GM21381 (cell line): ENCODE measurements around the gene TBATA.
"Not testable (repeated sequence)": the region's sequence is repeated elsewhere in the genome, so short reads cannot be mapped to it uniquely, and the experiment has no call there.

Experiments used
- ATAC-seq: cut with Tn5 transposase; IDR thresholded peaks from one replicate; pipeline ENCODE4 v1.9.1; 2021; ENCODE audit warnings: mild to moderate bottlenecking, moderate library complexity; ENCODE audit not compliant: unreplicated experiment

TBATA gene

GRCh38 chr10:70779511-70780369 lies 5.4 kb downstream of the TBATA start:
- no peak for ATAC-seq

GRCh38 chr10:70779088-70779487 lies 6.1 kb downstream of the TBATA start:
- ATAC-seq, result no peak

GRCh38 chr10:70778267-70778924 lies 6.8 kb downstream of the TBATA start:
- no peak for ATAC-seq

- no peak for ATAC-seq
These were observed 7.9 kb downstream of the TBATA start for GRCh38 chr10:70777063-70777875.

DNA sequence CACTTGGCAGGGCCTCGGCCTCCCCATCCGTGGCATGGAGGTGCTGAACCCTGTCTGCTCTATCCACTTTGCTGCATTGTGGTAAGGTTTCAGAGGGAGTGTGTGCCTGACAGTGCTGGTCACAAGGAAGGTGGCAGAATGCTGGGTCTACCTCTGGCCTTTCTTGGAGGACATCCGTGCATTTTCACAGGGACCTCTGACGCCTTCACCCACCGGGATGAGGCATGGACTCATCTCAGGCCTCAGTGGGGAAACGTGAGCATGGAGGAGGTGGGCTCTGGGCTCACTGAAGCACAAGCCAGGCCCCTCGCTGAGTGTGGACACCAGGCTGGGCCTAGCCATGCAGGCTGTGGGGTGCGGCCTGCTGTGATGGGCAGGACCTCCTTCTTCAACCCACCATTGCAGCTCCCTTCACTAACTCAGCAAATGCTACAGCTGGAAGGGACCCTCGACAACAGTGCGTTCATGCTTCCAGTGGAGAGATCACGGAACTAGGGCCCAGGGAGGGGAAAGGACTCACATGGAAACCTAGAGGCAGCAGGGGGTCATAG lies 8.6 kb downstream of the TBATA start:
- no peak for ATAC-seq

GRCh38 chr10:70775679-70776454 lies 9.3 kb downstream of the TBATA start:
- no peak for ATAC-seq

GRCh38 chr10:70774810-70775678 lies 10.1 kb downstream of the TBATA start:
- no peak for ATAC-seq

DNA sequence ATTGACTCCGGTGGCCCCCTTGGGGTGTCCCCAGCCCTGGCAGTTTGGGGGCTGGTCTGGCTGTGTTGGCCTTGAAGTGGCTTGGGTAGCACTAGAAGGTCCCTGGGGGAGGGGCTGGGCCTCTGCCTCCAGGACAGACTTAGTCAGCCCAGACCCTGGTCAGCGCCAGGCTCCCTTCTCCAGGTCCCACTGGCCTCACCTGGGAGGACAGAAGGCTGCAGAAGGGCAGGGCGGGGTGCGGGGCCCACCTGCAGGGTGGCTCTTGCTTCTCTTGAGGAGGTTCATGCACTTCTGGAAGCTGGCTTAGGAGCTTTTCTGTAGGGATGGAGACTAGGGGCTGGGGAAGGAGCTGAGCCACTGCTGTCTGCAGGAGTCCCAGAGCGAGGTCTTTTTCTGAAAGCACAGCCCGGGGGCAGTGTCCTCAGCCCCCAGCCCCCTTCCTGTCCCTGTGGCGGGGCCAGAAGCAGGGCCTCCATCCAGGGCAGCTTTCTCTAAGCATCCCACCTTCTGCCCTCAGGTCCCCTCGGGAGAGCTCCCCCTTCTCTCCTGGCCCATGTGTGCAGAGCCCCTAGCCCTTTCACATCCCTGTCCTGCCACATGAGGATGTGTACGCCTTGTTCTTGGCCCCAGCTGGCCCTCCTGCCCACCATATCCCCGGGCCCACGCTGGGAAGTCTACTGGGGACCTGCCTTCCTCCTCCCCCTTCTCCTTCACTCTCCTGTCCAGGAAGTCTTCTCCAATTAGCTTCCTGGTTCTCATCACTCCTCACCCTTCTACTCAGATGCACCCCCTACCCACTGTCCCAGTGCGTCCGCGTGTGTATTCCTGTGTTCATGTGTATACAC lies 11.0 kb downstream of the TBATA start:
- no peak for ATAC-seq

- ATAC-seq, result no peak
These were observed 11.7 kb downstream of the TBATA start for GRCh38 chr10:70773461-70773860.

DNA sequence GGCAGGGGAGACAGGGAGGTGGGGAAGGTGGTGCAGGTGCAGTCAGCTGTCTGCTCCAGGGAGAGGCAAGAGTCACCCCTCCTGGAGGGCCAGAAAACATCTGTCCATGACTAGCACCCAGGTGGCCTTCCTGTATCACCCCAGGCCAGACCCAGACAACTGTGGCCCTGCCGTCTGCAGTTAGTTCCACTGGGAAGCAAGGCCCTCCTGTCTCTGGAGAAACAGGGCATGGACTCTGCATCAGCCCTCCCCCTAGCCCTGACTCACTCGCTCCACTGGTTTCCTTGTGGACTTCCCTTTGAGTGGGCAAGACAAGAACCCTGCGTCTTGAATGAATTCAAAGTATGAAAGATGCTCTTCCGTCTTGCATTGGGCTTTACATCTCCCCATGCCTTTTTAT lies 12.6 kb downstream of the TBATA start:
- ATAC-seq, result no peak

DNA sequence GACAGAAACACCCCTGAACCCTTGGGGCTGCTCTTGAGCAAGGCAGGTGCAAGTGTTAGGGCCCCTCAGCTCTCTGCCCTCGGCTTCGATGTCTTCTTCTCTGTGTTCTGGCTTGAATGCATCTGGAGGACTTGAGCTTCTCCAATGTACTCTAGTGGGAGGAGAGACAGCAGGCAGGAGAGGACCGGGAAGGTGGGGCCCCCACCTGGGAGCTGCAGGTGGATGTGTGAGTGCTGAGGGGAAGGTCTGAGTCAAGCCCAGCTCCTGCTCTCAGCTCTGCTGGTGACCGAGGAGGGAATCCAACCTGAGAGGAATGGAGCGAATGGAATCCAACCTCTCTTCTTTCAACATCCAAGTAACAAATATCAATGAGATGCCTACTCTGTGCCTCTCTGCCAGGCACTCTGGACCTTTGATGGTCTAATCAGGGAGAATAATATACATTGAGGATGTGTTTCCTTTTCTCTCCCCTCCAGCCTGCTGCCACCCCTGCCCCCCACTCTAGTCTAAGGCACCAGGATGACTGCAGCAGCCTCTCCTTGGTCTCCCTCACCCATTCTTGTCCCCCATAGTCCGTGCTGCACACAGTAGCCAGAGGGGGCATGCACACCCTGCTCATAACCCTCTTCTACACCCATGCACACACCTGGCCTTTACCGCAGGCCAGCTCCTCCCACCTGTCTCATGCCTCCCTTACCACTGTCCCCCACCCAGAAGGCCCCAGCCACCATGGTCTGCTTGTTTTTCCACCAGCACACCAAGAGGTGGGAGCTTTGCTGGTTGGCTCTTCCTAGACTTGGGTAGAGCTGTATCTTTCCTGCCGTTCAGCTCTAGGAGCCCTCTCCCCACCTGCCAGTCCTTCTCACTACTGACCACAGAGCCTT lies 13.6 kb downstream of the TBATA start:
- no peak for ATAC-seq

DNA sequence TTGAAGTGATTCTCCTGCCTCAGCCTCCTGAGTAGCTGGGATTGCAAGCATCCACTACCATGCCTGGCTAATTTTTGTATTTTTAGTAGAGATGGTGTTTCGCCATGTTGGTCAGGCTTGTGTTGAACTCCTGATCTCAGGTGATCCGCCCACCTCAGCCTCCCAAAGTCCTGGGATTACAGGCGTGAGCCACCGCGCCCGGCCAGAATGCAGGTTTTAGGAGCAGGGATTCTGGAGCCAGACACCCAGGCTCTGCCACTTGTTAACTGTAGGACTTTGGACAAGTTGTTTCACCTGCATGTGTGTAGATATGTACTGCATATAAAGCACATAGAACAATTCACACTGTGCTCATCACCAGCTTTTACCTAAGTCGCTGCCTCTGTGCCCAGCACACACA lies 14.7 kb downstream of the TBATA start:
- not testable (repeated sequence) for ATAC-seq

- no peak for ATAC-seq
These were observed 15.2 kb downstream of the TBATA start for GRCh38 chr10:70770001-70770400.

DNA sequence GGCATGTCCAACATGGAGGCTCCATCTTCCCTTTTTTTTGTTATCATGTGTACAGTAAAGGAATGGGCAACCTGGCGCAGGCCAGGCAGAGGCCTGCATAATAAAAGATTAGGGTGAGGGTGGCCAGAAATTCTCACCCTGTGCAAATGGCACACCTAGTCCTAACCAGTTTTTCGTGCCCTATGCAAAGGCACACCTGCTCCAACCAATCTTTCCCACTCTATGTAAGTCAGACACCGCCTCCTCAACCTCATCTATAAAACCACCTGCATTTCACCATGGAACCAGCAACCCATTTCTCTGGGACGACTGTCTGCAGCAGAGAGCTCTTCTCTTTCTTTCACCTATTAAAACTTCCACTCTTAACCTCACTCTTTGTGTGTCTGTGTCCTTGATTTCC lies 16.1 kb downstream of the TBATA start:
- no peak for ATAC-seq

DNA sequence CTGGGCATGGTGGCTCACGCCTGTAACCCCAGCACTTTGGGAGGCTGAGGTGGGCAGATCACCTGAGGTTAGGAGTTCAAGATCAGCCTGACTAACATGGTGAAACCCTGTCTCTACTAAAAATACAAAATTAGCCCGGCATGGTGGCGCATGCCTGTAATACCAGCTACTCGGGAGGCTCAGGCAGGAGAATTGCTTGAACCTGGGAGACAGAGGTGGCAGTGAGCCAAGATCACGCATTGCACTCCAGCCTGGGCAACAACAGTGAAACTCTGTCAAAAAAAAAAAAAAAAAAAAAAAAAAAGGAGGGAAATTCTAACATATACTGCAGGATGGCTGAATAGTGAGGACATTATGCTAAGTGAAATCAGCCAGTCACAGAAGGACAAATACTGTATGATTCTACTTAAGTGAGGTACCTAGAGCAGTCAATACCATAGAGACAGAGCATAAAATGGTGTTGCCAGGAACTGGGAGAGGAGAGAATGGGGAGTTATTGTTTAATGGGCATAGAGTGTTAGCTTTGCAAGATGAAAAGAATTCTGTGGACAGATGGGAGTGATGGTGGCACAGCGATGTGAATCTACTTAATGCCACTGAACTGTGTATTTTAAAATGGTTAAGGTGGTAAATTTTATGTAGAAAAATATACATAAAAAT lies 17.0 kb downstream of the TBATA start:
- ATAC-seq, result not testable (repeated sequence)

GRCh38 chr10:70765794-70766594 lies 19.2 kb downstream of the TBATA start:
- no peak for ATAC-seq
